ENCODE data around the gene DOP1A. TPM values are rescaled to one million over a fixed set of nuclear protein-coding genes. Genes with fewer than 3 reads are reported as not detected.

The DOP1A gene
- polyA plus RNA-seq, 3 donors = 2.1 to 8.9 (median 2.5) TPM

DNA sequence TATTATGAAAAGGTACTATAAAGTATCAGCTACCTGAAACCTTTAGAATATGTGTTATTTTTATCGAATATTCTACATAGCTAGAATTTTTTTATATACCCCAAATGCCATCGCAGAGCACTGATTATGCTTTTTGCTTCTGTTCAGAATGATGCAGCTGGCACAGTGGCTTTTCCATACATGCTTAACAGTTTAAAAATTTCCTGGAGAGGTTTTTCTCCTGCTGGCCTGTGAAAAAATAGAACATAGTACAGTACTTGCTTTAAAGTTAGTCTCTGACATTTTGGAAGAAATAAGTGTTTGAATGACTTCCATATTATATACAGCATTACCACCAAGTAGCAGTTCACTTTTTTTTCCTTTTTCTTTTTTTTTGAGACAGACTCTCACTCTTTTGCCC lies 5.3 kb downstream of the DOP1A start:
- Histone ChIP-seq H3K4me1 (ENCODE audit: control insufficient read depth in 1 of 2, insufficient read depth in 2 of 2, low read length in 2 of 2) (peaks cover 28 to 34% of the 10 kb centered on the region in 2 donors), H4K20me1 (ENCODE audit: insufficient read depth, low read length) (peaks cover 8% of the 10 kb centered on the region), H3K79me2 (ENCODE audit: insufficient read depth, low read length) (peaks cover 73% of the 10 kb centered on the region), H3K9ac (ENCODE audit: insufficient read depth, low read length, poor library complexity, severe bottlenecking) (no peak overlapping the region), H3K27me3 (ENCODE audit: control insufficient read depth in 2 of 2, insufficient read depth in 2 of 2, low read length in 2 of 2) (no peaks in the 10 kb centered on the region), H2AFZ (ENCODE audit: insufficient read depth, low read depth, low read length, poor library complexity, severe bottlenecking) (no peak overlapping the region), H3K4me2 (replicated peaks; ENCODE audit: extremely low read depth, low read length, poor library complexity, severe bottlenecking) (no peak overlapping the region), H3K36me3 (replicated peaks in 1 of 2; ENCODE audit: control insufficient read depth in 1 of 2, insufficient read depth in 2 of 2, low read length in 2 of 2) (no peaks in the 10 kb centered on the region), H3K27ac (ENCODE audit: low read depth in 1 of 2, low read length in 2 of 2) (no peak overlapping the region), H3K4me3 (replicated peaks in 1 of 3; ENCODE audit: low read depth in 2 of 3, low read length in 3 of 3) (no peak overlapping the region), H3K9me3 (replicated peaks in 1 of 2; ENCODE audit: control insufficient read depth in 1 of 2, insufficient read depth in 1 of 2, low read length in 2 of 2) (no peaks in the 10 kb centered on the region)
- Mint-ChIP-seq H3K27me3 (ENCODE audit: low read depth in 3 of 3) (no peaks in the 10 kb centered on the region), H3K4me1 (peaks cover 32% of the 10 kb centered on the region), H3K9me3 (peaks cover 0 to 3% (median 0%) of the 10 kb centered on the region in 7 donors), H3K27ac (no peak overlapping the region), H3K4me3 (no peak overlapping the region), H3K36me3 (peaks cover 8 to 9% of the 10 kb centered on the region in 2 donors)
- DNase-seq = no peak
- TF ChIP-seq, protein P1, sequence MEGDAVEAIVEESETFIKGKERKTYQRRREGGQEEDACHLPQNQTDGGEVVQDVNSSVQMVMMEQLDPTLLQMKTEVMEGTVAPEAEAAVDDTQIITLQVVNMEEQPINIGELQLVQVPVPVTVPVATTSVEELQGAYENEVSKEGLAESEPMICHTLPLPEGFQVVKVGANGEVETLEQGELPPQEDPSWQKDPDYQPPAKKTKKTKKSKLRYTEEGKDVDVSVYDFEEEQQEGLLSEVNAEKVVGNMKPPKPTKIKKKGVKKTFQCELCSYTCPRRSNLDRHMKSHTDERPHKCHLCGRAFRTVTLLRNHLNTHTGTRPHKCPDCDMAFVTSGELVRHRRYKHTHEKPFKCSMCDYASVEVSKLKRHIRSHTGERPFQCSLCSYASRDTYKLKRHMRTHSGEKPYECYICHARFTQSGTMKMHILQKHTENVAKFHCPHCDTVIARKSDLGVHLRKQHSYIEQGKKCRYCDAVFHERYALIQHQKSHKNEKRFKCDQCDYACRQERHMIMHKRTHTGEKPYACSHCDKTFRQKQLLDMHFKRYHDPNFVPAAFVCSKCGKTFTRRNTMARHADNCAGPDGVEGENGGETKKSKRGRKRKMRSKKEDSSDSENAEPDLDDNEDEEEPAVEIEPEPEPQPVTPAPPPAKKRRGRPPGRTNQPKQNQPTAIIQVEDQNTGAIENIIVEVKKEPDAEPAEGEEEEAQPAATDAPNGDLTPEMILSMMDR (IDR thresholded peaks at IDR 0.05) = no peak
- WGBS (ENCODE audit: insufficient coverage) = no CpG with 5 or more reads among the region's 2 CpGs
- intact Hi-C loops (cut with micrococcal nuclease) = no loop called here

DNA sequence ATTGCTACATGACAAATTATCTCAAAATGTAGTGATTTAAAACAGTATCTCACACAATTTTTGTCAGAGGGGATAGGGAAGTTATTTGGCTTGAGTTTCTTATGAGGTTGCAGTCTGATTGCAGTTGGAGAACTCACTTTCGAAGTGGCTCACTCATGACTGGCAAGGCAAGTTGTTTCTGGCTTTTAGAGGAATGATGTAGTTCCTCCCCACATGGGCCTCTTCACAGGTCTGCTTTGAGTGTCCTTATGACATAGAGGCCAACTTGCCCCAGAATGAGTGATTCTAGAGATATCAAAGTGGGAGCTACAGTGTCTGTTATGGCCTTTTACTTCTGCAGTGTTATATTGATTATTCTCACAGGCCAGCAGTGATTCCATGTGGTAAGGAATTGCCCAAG lies 6.1 kb downstream of the DOP1A start:
- H3K9me3 ChIP-seq (replicated peaks in 1 of 2; ENCODE audit: control insufficient read depth in 1 of 2, insufficient read depth in 1 of 2, low read length in 2 of 2) = no peaks in the 10 kb centered on the region
- H3K27ac Mint-ChIP-seq = peak overlapping the region in 2 of 7 donors; percentile 19 to 54
- peaks cover 23 to 25% of the 10 kb centered on the region in 2 donors for H3K4me1 ChIP-seq (ENCODE audit: control insufficient read depth in 1 of 2, insufficient read depth in 2 of 2, low read length in 2 of 2)
- peaks cover 67% of the 10 kb centered on the region for H3K79me2 ChIP-seq (ENCODE audit: insufficient read depth, low read length)
- no peak overlapping the region for H3K9ac ChIP-seq (ENCODE audit: insufficient read depth, low read length, poor library complexity, severe bottlenecking)
- H3K27me3 Mint-ChIP-seq (ENCODE audit: low read depth in 3 of 3) = no peaks in the 10 kb centered on the region
- H4K20me1 ChIP-seq (ENCODE audit: insufficient read depth, low read length) = peaks cover 10% of the 10 kb centered on the region
- H2AFZ ChIP-seq (ENCODE audit: insufficient read depth, low read depth, low read length, poor library complexity, severe bottlenecking) = no peak overlapping the region
- TF ChIP-seq, protein P1 (IDR thresholded peaks at IDR 0.05) = no peak
- H3K9me3 Mint-ChIP-seq = peaks cover 0 to 3% (median 0%) of the 10 kb centered on the region in 7 donors
- intact Hi-C loops (cut with micrococcal nuclease) = no loop called here
- peak overlapping the region in 1 of 2 donors; percentile 34 for H3K27ac ChIP-seq (ENCODE audit: low read depth in 1 of 2, low read length in 2 of 2)
- H3K4me3 ChIP-seq (replicated peaks in 1 of 3; ENCODE audit: low read depth in 2 of 3, low read length in 3 of 3) = no peak overlapping the region
- WGBS (ENCODE audit: insufficient coverage) = 38% methylated on average over 1 of the region's 1 CpG
- H3K4me3 Mint-ChIP-seq = no peak overlapping the region
- H3K27me3 ChIP-seq (ENCODE audit: control insufficient read depth in 2 of 2, insufficient read depth in 2 of 2, low read length in 2 of 2) = no peaks in the 10 kb centered on the region
- H3K4me1 Mint-ChIP-seq = peaks cover 27% of the 10 kb centered on the region
- DNase-seq = peak in 1 of 3 donors; percentile 12
- H3K36me3 Mint-ChIP-seq = peaks cover 8 to 9% of the 10 kb centered on the region in 2 donors
- H3K36me3 ChIP-seq (replicated peaks in 1 of 2; ENCODE audit: control insufficient read depth in 1 of 2, insufficient read depth in 2 of 2, low read length in 2 of 2) = no peaks in the 10 kb centered on the region
- no peak overlapping the region for H3K4me2 ChIP-seq (replicated peaks; ENCODE audit: extremely low read depth, low read length, poor library complexity, severe bottlenecking)
